Measurements from ENCODE around the gene RBBP8NL. TPM values are rescaled to one million over a fixed set of nuclear protein-coding genes. Genes with fewer than 3 reads are reported as not detected.

RBBP8NL gene
- polyA plus RNA-seq, 1 donor (not counting 4 experiments of a cell fraction or from before 2014, with no cell fraction given) = 0.13 TPM

DNA sequence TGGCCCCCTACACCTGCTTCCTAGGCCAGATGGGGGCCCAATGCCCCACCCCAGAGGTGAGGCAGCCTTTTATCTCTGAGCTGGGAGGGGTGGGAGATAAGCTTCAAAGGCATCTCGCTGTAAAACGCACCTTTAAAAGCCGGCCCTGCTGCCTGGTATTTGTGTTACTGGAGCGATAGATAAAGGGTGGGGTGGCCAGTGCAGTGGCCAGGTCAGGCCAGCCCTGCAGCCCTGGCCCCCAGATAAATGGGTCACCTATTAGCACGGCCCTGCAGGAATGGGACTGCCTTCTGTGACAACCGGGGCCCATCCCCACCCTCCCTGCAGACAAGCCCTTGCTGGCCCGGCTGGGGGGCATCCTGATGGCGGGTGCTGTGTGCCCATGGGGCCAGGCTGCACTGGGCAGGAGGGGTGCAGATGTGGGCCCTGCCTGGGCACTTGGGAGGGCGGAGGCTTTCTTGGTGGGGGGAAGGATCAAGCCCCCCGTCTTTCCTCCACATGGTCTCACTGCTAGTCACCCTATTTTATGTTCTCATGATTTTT lies 3.0 kb upstream of the RBBP8NL start:
- peaks cover 16% of the 10 kb centered on the region for H3K27me3 ChIP-seq (ENCODE audit: control insufficient read depth, extremely low read depth, insufficient read depth, low read length)
- no peak overlapping the region for H2AFZ ChIP-seq (ENCODE audit: control insufficient read depth, low read length)
- DNase-seq (ENCODE audit: low read depth, low spot score) (no peak), FAIRE-seq (no peak)
- H4K20me1 ChIP-seq (ENCODE audit: control insufficient read depth, extremely low read depth, insufficient read depth, low read length) = peaks cover 3% of the 10 kb centered on the region
- H3K27ac ChIP-seq (ENCODE audit: control insufficient read depth, insufficient read depth, low read length) = no peak overlapping the region
- H3K4me3 ChIP-seq (ENCODE audit: control insufficient read depth in 2 of 3, extremely low read depth in 1 of 3, insufficient read depth in 2 of 3, low read depth in 1 of 3, low read length in 3 of 3) = no peak overlapping the region
- dilution Hi-C loops (cut with MboI; ENCODE audit: extremely low pct_ligation_motif_present, low sequenced_read_pairs) = loop anchor here (25.0 kb wide), 1 partner anchor 107 kb away; no protein-coding TSS in a partner anchor
- H3K9ac ChIP-seq (ENCODE audit: control insufficient read depth, extremely low read depth, insufficient read depth, low read length) = no peak overlapping the region
- no peak overlapping the region for H3K4me2 ChIP-seq (ENCODE audit: control insufficient read depth, extremely low read depth, insufficient read depth, low read depth, low read length)
- no peaks in the 10 kb centered on the region for H3K36me3 ChIP-seq (ENCODE audit: control insufficient read depth in 2 of 2, extremely low read depth in 1 of 2, insufficient read depth in 2 of 2, low read length in 2 of 2)
- TF ChIP-seq EZH2 (IDR thresholded peaks at IDR 0.05; ENCODE audit: low read length) = no peak
- TF ChIP-seq, protein P1, sequence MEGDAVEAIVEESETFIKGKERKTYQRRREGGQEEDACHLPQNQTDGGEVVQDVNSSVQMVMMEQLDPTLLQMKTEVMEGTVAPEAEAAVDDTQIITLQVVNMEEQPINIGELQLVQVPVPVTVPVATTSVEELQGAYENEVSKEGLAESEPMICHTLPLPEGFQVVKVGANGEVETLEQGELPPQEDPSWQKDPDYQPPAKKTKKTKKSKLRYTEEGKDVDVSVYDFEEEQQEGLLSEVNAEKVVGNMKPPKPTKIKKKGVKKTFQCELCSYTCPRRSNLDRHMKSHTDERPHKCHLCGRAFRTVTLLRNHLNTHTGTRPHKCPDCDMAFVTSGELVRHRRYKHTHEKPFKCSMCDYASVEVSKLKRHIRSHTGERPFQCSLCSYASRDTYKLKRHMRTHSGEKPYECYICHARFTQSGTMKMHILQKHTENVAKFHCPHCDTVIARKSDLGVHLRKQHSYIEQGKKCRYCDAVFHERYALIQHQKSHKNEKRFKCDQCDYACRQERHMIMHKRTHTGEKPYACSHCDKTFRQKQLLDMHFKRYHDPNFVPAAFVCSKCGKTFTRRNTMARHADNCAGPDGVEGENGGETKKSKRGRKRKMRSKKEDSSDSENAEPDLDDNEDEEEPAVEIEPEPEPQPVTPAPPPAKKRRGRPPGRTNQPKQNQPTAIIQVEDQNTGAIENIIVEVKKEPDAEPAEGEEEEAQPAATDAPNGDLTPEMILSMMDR (optimal IDR thresholded peaks at IDR 0.05 in 1 of 3, IDR thresholded peaks at IDR 0.05 in 1 of 3, conservative IDR thresholded peaks at IDR 0.05 in 1 of 3; ENCODE audit: extremely low read depth in 1 of 3, insufficient read depth in 2 of 3, low read length in 3 of 3) = no peak
- no peaks in the 10 kb centered on the region for H3K79me2 ChIP-seq (ENCODE audit: control insufficient read depth, insufficient read depth, low read length)
- no peaks in the 10 kb centered on the region for H3K9me3 ChIP-seq (ENCODE audit: control insufficient read depth, low read depth, low read length)
- H3K9me1 ChIP-seq (ENCODE audit: control insufficient read depth, extremely low read depth, insufficient read depth, low read length) = no peaks in the 10 kb centered on the region
- peaks cover 12% of the 10 kb centered on the region for H3K4me1 ChIP-seq (ENCODE audit: control insufficient read depth, extremely low read depth, insufficient read depth, low read length)

DNA sequence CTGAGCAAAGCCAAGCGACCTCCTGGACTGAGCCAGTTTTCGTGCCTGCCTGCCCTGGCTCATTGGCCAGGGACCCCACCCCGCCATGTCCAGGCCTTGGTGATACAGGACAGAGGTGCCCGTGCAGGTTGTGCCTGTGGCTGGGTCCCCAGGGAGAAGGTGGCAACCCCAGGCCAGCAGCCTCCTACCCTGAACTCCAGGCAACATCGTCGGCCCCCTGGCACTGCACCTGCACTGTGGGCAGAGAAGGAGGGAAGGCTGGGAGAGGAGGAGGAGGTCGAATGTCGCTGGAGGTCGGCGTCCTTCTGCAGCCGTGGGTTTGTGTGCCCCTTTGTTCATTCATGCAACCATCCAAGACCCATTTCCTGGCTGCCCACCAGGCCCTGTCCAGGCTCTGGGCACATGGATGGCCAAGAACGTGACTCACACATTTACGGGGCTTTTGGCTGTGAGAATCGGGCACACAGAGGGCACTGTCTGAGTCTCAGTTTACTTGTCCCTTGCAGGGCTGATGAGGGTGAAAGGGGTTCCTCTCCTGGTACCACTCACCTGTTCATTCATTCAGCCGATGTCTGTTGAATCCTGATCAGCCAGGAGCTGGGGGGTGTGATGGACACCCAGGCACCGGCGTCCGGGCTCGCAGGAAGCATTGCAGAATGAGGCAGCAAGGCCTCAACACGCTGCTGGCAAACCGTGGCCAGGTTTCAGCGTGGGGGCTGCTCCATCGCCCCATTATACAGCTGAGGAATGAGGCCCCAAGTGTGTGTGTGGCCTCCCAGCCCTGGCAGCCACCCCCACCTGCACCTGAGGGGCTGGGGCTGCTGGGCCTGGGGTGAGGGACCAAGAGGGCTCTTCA lies 2.3 kb upstream of the RBBP8NL start:
- no peak overlapping the region for H3K9ac ChIP-seq (ENCODE audit: control insufficient read depth, extremely low read depth, insufficient read depth, low read length)
- no peaks in the 10 kb centered on the region for H3K79me2 ChIP-seq (ENCODE audit: control insufficient read depth, insufficient read depth, low read length)
- no peaks in the 10 kb centered on the region for H3K9me1 ChIP-seq (ENCODE audit: control insufficient read depth, extremely low read depth, insufficient read depth, low read length)
- H2AFZ ChIP-seq (ENCODE audit: control insufficient read depth, low read length) = no peak overlapping the region
- H3K27me3 ChIP-seq (ENCODE audit: control insufficient read depth, extremely low read depth, insufficient read depth, low read length) = peaks cover 17% of the 10 kb centered on the region
- H3K4me2 ChIP-seq (ENCODE audit: control insufficient read depth, extremely low read depth, insufficient read depth, low read depth, low read length) = no peak overlapping the region
- no peaks in the 10 kb centered on the region for H3K36me3 ChIP-seq (ENCODE audit: control insufficient read depth in 2 of 2, extremely low read depth in 1 of 2, insufficient read depth in 2 of 2, low read length in 2 of 2)
- no peak overlapping the region for H3K4me3 ChIP-seq (ENCODE audit: control insufficient read depth in 2 of 3, extremely low read depth in 1 of 3, insufficient read depth in 2 of 3, low read depth in 1 of 3, low read length in 3 of 3)
- FAIRE-seq (no peak), DNase-seq (ENCODE audit: low read depth, low spot score) (no peak)
- H3K9me3 ChIP-seq (ENCODE audit: control insufficient read depth, low read depth, low read length) = no peaks in the 10 kb centered on the region
- TF ChIP-seq, protein P1 (optimal IDR thresholded peaks at IDR 0.05 in 1 of 3, IDR thresholded peaks at IDR 0.05 in 1 of 3, conservative IDR thresholded peaks at IDR 0.05 in 1 of 3; ENCODE audit: extremely low read depth in 1 of 3, insufficient read depth in 2 of 3, low read length in 3 of 3) = no peak
- no peak for TF ChIP-seq EZH2 (IDR thresholded peaks at IDR 0.05; ENCODE audit: low read length)
- H3K4me1 ChIP-seq (ENCODE audit: control insufficient read depth, extremely low read depth, insufficient read depth, low read length) = peaks cover 12% of the 10 kb centered on the region
- dilution Hi-C loops (cut with MboI; ENCODE audit: extremely low pct_ligation_motif_present, low sequenced_read_pairs) = loop anchor here (25.0 kb wide), 1 partner anchor 108 kb away; no protein-coding TSS in a partner anchor
- H4K20me1 ChIP-seq (ENCODE audit: control insufficient read depth, extremely low read depth, insufficient read depth, low read length) = peaks cover 3% of the 10 kb centered on the region
- no peak overlapping the region for H3K27ac ChIP-seq (ENCODE audit: control insufficient read depth, insufficient read depth, low read length)
